Calu3 (cell line): Measurements from ENCODE around the gene MAP2K2. TPM values are rescaled to one million over a fixed set of nuclear protein-coding genes. Genes with fewer than 3 reads are reported as not detected.

ENCODE experiments used
- BruUV-seq: library from RNA; stranded (reverse); fragments of 400-500 nt; replicated peaks from 2 replicates; lab custom pipeline; 2021; lab: Mats Ljungman, UMichigan
- CTCF ChIA-PET: fragments of 300-600 bp; sonication (Branson Sonifier 250); formaldehyde crosslinking; loops from one replicate; lab custom pipeline; 2022; ENCODE audit warnings: antibody characterized with exemption; lab: Charles Lee
- DNase-seq: peaks from one replicate; pipeline ENCODE4 v3.0.0; 2022
- H3K27ac Mint-ChIP-seq: one replicate; pipeline ENCODE4 v1.8.0; 2022; ENCODE audit warnings: mixed read lengths; ENCODE audit not compliant: unreplicated experiment
- H3K27me3 Mint-ChIP-seq: one replicate; pipeline ENCODE4 v1.8.0; 2022; ENCODE audit warnings: mixed read lengths; ENCODE audit not compliant: unreplicated experiment
- H3K36me3 Mint-ChIP-seq: one replicate; pipeline ENCODE4 v1.8.0; 2022; ENCODE audit warnings: mild to moderate bottlenecking, moderate library complexity, mixed read lengths; ENCODE audit not compliant: insufficient read depth, unreplicated experiment
- H3K4me1 Mint-ChIP-seq: one replicate; pipeline ENCODE4 v1.8.0; 2022; ENCODE audit warnings: mild to moderate bottlenecking, low read depth, mixed read lengths; ENCODE audit not compliant: unreplicated experiment
- H3K4me3 Mint-ChIP-seq: one replicate; pipeline ENCODE4 v1.8.0; 2022; ENCODE audit warnings: mild to moderate bottlenecking, low read depth, moderate library complexity, mixed read lengths; ENCODE audit not compliant: unreplicated experiment
- H3K9me3 Mint-ChIP-seq: one replicate; pipeline ENCODE4 v1.8.0; 2022; ENCODE audit warnings: low read depth, mixed read lengths; ENCODE audit not compliant: unreplicated experiment
- intact Hi-C: fragments of 100-400 bp; cut with micrococcal nuclease; formaldehyde crosslinking; loops from one replicate; pipeline ENCODE4 v1.10.0; 2022; ENCODE audit not compliant: unreplicated experiment
- total RNA-seq: library from RNA; stranded (reverse); gene quantifications from 2 replicates; pipeline ENCODE4 v1.2.3, GENCODE V29; 2022
- TF ChIP-seq, protein P1 (sequence below): fragments of 200-600 bp; IDR thresholded peaks from one replicate; pipeline ENCODE4 v1.8.0; 2022; ENCODE audit warnings: antibody characterized with exemption; ENCODE audit not compliant: unreplicated experiment

The MAP2K2 gene
- total RNA-seq, 1 experiment from 2014 or later, result 114 TPM

GRCh38 chr19:4059891-4060620 is 63.9 kb downstream of the MAP2K2 start:
- Mint-ChIP-seq H3K27ac (peak overlapping the region; percentile 80), H3K4me1 (peaks cover 8% of the 10 kb centered on the region), H3K9me3 (no peaks in the 10 kb centered on the region), H3K4me3 (peak overlapping the region; percentile 82), H3K27me3 (no peaks in the 10 kb centered on the region), H3K36me3 (peaks cover 89% of the 10 kb centered on the region)
- intact Hi-C loops, result loop anchor here (10.0 kb wide), 1 partner anchor 125 kb away; the partner anchor contains the start of genes ANKRD24 and SIRT6
- BruUV-seq, result no TSS peak
- CTCF ChIA-PET, result no interaction called here
- TF ChIP-seq, protein P1, sequence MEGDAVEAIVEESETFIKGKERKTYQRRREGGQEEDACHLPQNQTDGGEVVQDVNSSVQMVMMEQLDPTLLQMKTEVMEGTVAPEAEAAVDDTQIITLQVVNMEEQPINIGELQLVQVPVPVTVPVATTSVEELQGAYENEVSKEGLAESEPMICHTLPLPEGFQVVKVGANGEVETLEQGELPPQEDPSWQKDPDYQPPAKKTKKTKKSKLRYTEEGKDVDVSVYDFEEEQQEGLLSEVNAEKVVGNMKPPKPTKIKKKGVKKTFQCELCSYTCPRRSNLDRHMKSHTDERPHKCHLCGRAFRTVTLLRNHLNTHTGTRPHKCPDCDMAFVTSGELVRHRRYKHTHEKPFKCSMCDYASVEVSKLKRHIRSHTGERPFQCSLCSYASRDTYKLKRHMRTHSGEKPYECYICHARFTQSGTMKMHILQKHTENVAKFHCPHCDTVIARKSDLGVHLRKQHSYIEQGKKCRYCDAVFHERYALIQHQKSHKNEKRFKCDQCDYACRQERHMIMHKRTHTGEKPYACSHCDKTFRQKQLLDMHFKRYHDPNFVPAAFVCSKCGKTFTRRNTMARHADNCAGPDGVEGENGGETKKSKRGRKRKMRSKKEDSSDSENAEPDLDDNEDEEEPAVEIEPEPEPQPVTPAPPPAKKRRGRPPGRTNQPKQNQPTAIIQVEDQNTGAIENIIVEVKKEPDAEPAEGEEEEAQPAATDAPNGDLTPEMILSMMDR, result no peak
- DNase-seq, result peak; percentile 72

GRCh38 chr19:4059453-4059871 is 64.5 kb downstream of the MAP2K2 start:
- DNase-seq, result no peak
- no TSS peak for BruUV-seq
- CTCF ChIA-PET, result no interaction called here
- Mint-ChIP-seq H3K27ac (peak overlapping the region; percentile 56), H3K4me1 (peaks cover 8% of the 10 kb centered on the region), H3K4me3 (peak overlapping the region; percentile 82), H3K9me3 (no peaks in the 10 kb centered on the region), H3K27me3 (no peaks in the 10 kb centered on the region), H3K36me3 (peaks cover 88% of the 10 kb centered on the region)
- TF ChIP-seq, protein P1, result no peak
- intact Hi-C loops, result loop anchor here (10.0 kb wide), 1 partner anchor 125 kb away; the partner anchor contains the start of genes ANKRD24 and SIRT6

GRCh38 chr19:4058693-4059452 is 65.0 kb downstream of the MAP2K2 start:
- H3K9me3 Mint-ChIP-seq, result no peaks in the 10 kb centered on the region

More at GRCh38 chr19:4058693-4059452, 65.0 kb downstream of the MAP2K2 start:
- Mint-ChIP-seq H3K36me3 (peaks cover 82% of the 10 kb centered on the region), H3K27me3 (no peaks in the 10 kb centered on the region), H3K4me1 (peaks cover 8% of the 10 kb centered on the region), H3K4me3 (peak overlapping the region; percentile 82), H3K27ac (peak overlapping the region; percentile 56)
- TSS peak; percentile 69 for BruUV-seq
- intact Hi-C loops, result loop anchor here (10.0 kb wide), 1 partner anchor 126 kb away; the partner anchor contains the start of genes ANKRD24 and SIRT6
- no peak for DNase-seq
- CTCF ChIA-PET, result interaction anchor here (0.6 to 1.0 kb wide), 2 partner anchors 71 to 81 kb away, joined by 3 to 6 read pairs; no protein-coding TSS in a partner anchor
- TF ChIP-seq, protein P1, result no peak
